CD4-positive, alpha-beta T cell treated with Interleukin-12 subunit alpha and Interleukin-12 subunit beta, for 1 hour (primary cell): ENCODE measurements around the gene PYGM.
A peak's percentile ranks its signal among the peaks of the same experiment; 100 is the strongest.

Experiments
- DNase-seq: peaks from one replicate; pipeline ENCODE4 v3.0.0-alpha.2; 2020

The PYGM gene

GRCh38 chr11:64752175-64752970, 7.4 kb downstream of the PYGM start:
- no peak for DNase-seq

GRCh38 chr11:64751580-64751979, 8.2 kb downstream of the PYGM start:
- no peak for DNase-seq

DNA sequence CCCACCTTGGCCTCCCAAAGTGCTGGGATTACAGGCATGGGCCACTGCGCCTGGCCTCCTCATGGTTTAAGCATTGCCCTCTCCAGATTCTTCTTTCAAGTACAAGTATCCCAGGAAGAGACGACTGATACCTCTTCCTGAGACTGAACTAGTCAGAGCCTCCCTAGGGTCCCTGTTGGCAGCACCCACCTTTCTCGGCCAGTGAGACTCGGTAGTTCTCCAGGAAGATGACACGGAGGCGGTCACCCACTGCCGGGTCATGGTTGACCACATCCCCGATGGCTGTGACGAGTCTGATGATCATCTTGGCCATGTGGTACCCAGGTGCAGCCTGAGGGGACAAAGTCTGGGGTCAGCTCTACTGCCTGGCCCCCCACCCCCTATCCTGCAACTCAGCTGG, 8.6 kb downstream of the PYGM start:
- no peak for DNase-seq

GRCh38 chr11:64750361-64751054, 9.3 kb downstream of the PYGM start:
- peak; percentile 38 for DNase-seq

- no peak for DNase-seq
Observed at GRCh38 chr11:64747961-64748665, 11.7 kb downstream of the PYGM start.

GRCh38 chr11:64746486-64746885, 13.3 kb downstream of the PYGM start:
- no peak for DNase-seq

GRCh38 chr11:64745521-64746328, 14.0 kb downstream of the PYGM start:
- DNase-seq, result peak; percentile 85

GRCh38 chr11:64745189-64745520, 14.6 kb downstream of the PYGM start:
- peak; percentile 92 for DNase-seq

GRCh38 chr11:64744544-64745188, 15.1 kb downstream of the PYGM start:
- peak; percentile 58 for DNase-seq

- peak; percentile 88 for DNase-seq
Observed at GRCh38 chr11:64743591-64744543, 15.9 kb downstream of the PYGM start, which contains the start of gene RASGRP2. RASGRP2 (minus strand) TSS chr11:64744142; CDS start chr11:64742866, 1,276 bp downstream.

- DNase-seq, result peak; percentile 79
Observed at GRCh38 chr11:64742889-64743590, 16.7 kb downstream of the PYGM start.

DNA sequence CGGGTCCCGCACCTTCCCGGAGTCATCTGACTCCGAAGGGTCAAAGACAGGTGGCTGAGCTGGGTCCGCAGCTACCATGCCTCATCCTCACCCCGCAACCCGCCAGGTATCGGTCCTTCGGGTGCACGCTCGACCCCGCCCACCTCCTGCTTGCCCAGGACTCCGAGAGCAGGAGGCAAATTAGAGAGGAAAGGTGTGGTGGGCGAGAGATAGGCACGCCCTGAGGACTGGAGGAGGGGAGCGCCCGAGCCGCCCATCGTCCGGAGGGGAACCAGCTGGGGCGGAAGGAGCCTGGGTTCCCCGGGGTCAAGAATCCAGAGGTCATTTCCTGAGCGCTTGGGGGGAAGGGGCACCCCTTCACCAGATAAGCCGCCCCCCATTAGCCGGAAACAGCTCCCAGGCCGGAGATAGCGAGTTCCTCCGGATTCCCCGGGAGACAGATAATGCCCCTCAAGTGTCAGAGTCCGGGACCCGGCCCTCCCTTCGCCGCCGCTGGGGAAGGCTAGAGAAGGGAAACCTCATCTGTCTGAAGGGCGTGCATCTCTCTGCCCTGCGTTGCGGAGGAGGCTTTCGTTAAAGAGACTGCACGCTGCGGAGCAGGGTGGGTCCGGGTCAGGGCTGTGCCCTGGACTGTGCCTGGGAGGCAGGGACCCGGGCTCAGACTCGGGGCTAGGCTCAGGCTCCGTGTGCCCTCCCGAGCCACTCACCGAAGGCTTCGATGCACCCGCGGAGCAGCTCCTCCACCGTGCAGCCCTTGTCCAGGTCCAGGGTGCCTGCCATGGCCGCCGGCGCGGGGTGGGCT, 17.5 kb downstream of the PYGM start:
- DNase-seq, result no peak

DNA sequence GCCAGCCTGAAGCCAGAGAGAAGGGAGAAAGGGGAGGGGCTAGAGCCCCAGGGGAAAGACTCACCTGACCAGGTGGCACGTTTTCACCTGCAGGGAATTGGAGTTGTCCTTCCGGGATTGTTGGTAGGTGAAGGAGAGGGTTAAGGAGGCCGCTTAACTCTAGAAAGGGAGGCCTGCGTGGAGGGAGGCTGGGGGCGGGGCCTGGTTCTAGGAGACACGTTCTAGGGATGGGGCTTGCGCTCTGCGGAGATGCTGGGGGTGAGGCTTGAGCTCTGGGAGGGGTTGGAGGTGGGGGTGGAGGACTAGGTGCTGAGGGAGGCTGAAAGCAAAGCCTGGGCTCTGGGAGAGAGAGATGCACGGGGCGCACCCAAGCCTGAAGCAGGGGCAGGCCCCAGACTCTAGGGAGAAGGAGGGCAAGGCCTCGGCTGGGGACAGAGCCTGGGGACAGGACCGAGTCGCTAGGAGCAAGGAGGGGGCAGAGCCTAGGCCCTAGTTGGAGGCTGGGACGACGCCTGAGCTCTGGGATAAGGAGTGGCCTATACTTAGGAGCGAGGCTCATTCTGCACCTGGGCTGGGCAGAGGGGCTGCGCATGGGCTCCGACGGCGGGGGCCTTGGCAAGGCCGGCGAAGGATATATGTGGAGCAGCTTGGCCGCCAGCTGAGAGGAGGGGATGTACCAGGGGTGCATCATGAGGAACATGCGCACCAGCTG, 18.2 kb downstream of the PYGM start:
- no peak for DNase-seq

GRCh38 chr11:64739871-64740270, 19.9 kb downstream of the PYGM start:
- DNase-seq, result no peak

- no peak for DNase-seq
Observed at GRCh38 chr11:64736654-64737053, 23.1 kb downstream of the PYGM start.

- no peak for DNase-seq
Observed at GRCh38 chr11:64735725-64736259, 24.0 kb downstream of the PYGM start.

- DNase-seq, result no peak
Observed at GRCh38 chr11:64734811-64735724, 24.7 kb downstream of the PYGM start.
